CD4-positive, alpha-beta T cell treated with Interferon gamma for 1 hour (primary cell): ENCODE results near the gene ARHGAP24.
"Not testable (repeated sequence)": the region's sequence is repeated elsewhere in the genome, so short reads cannot be mapped to it uniquely, and the experiment has no call there.

Experiments used
- DNase-seq: peaks from one replicate; pipeline ENCODE4 v3.0.0-alpha.2; 2020

Gene ARHGAP24

DNA sequence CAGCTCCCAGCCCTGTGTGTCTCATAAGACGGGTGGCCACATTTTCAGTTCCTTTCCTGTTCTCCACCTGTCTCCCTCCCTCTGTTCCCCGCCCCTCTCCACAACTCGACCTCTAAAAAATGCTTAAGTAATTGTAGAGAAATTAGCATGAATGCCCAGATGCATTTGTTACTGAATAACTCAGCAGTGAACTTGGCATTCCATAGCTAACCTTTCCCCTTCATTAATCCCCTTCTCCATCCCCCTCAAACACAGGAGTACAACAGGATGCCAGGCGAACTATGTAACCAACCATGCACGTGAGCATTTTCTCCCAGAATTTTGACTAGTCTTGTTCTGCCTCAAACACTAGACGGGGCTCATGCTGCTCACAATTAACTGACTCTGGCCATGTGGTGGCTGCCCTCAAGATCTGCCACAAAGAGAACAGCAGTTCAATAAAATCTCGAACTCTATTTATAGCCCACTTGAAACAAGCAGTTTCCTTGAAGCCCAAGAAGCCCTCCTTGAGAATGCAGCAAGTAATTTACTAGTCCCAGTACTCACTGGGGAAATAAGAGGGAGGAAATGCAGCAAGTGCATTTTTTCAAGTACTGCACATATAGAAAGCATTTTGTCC is 351.2 kb downstream of the ARHGAP24 start:
- no peak for DNase-seq

DNA sequence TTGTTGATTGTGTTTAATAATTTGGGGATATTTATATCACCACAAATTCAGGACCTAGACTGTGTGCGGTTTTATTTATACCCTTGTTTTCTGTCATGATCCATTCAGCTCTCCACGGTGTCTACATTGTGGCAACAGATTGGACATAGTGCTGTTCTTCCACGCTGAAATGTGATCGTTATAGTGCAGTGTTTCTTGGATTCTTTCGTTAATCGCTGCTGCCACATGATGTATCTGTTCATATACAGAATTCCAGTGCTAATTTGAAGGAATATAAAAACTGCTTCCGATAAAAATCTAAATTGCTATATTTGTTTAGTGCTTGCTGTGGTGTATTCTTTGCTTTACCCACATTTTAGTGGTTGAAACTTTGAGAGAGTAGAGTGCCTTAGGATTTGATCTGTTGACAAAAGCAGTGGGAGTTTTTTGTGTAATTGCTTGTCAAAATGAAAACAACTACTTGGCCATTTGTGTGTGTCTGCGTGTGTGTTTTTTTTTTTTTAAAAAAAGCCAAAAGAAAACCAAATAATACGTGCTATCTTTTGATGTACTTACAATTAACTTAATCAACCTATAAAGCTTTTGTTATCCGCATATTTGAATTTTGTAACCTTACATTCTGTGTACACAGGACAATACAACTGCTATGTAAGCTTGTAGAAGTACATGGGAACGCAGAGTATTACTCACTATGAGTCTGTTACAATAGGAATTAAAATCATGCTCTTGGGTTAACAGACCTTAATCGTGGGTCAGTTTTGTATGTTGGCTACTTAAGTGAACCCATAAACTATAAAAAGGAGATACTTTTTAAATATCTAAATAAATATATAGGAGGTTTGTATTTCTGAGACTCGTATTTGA is 353.3 kb downstream of the ARHGAP24 start:
- no peak for DNase-seq

DNA sequence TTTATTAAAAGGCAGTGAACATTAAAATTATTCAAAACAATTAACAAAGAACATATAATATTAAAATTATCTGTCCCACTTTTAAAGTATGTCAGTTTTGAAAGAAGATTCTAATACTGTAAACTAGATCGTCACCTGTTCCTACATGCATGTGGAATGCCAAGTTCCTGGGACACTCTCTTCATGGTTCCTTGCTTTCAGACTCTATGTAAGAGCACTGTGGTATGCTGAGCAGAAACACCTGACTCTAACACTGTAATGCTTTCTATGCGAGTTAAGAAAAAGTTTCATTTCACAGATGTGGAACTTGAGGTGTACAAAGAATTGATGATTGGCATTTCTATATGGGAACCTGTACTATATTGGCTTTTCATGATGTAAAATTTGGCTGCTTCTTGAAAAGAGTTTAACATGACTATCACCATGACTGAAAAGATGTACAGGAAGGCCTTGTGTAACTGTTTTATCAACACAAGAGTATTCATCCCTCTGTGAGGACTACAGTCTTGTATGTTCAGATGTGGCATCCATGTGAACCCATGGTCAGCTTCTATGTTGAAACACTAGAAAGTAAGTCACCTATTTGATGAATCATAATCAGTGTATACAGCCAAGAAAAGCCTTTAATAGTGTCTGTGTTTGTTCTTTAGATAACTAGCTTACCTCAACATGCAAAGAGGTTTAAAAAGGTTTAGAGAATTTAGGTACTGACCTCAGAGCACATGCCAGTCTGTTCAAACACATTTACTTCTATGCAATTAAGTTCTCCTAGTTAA is 354.5 kb downstream of the ARHGAP24 start:
- DNase-seq, result no peak

DNA sequence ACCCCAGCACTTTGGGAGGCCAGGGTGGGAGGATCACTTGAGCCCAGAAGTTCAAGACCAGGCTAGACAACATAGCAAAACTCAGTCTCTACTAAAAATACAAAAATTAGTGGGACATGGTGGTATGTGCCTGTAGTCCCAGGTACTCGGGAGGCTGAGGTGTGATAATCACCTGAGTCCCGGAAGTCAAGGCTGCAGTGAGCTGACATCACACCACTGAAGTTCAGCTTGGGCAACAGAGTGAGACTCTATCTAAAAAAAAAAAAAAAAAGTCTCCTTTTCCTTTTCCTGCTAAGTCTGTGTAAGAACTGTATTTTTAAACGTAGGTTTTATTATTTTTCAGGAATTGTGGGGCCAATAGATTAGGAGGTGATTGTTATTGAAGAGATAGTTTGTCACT is 356.7 kb downstream of the ARHGAP24 start:
- no peak for DNase-seq

DNA sequence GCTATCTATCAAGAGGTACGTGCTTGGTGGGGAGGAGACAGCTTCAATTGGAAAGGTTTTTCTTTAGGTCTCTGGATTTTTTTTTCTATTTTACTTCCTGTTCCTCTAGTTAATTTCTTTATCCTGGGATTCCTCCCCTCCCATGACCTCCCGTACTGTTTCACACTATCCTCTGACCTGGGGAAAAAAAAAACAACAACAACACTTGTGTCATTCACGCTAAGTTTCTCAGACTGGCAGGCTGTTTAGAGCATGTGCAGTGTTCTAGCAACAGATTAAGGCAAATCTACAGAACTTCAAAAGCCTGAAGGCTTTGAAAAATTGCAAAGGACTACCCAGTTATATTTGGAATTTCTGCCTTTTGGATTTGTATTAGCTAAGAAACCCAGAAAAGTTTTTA is 358.4 kb downstream of the ARHGAP24 start:
- no peak for DNase-seq

DNA sequence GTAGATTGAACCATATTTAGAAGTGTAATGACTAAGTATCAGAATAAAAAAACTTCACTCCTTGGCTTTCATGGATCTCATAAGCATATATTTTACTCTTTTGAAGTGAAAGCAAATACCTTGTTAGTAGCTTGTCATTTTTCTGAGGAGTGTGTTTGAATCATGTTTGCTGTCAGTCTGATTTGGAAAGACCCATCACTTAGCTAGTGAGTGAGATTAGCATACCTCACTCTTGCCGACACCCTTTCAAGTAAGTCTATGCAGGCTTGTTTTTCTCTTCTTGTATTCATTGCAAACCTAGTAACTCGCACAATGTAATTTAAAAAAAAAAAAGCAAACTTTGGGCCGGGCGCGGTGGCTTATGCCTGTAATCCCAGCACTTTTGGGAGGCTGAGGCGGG is 360.0 kb downstream of the ARHGAP24 start:
- DNase-seq, result no peak

DNA sequence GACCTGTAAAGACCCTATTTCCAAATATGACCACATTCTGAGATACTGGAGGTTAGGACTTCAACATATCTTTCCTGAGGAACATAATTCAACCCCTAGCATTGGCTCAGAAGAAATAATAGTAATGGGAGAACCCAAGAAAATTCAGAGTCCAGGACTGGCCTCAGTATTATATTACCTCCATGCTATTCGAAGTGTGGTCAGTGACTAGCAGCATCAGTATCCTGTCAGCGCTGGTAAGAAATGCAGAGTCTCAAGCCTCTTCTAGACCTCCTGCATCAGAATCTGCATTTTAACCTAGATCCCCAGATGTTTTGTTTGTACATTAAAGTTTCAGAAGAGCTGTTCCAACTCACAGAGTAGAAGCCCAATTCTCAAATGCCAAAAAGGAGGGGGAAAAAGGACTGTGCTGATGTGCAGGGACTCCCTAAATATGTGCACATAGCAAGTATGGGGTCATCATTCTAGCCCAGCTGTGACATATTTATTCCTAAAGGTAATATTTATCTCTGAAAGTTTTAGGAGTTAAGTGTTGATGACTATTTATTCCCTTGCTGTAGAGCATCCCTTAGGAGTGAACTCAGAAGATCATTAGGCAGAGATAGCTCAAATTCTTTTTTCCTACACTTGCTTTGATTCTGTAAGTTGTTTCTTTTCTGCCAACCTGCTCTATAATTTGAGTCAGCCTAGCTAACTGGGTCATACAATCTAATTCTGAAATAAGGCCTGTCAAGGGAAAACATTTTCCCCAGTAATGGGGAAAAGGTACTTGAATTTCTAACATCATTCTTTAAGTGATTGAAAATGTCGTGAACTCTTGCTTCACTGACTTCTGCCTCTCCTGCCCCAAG is 361.9 kb downstream of the ARHGAP24 start:
- no peak for DNase-seq

DNA sequence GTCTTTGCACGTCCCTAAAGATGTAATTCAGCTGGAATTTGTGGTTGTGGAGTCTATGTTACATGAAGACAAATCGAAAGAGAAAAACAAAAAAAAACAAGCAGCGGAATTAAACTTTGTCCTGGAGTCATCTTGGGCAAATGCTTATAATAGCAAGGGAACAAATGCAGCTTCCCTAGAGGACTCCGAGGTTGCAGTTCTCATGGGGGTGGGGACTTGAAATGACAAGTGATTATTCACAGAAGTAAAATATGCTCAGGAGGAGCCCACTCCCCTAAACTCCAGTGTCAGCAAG is 362.4 kb downstream of the ARHGAP24 start:
- no peak for DNase-seq

DNA sequence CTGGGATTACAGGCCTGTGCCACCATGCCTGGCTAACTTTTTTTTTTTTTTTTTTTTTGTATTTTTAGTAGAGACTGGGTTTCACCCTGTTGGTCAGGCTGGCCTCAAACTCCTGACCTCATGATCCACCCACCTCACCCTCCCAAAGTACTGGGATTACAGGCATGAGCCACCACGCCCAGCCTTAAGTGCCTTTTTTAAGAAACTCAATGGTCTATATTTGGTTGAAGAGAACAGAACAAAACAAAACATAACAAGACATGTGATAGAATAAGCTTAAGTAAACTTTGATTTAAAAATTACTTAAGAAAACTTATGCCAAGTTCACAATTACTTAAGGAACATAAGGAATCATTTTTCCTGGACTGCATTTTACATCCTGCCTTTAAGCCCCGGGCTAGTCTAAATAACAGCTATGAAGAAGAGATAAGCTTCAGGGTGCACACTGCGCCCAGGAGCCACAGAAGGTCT is 365.1 kb downstream of the ARHGAP24 start:
- not testable (repeated sequence) for DNase-seq

DNA sequence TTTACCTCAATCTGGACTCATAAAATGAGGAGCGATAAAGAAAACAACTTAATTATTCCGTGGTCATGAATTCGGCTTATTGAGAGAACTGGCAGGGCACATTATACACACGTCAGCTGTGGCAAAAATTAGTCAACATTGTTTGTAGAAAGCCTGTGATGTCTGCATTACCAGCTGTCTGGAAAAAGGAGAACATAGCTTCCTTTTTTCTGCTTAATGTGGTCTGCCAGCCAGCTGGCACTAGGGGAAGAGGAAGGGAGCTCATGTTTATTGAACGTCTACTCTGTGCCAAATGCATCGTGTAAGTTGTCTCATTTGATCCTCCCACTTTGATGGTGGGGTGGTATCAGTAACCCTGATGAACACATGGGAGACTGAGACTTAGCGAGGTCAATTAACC is 367.6 kb downstream of the ARHGAP24 start:
- peak; percentile 33 for DNase-seq

DNA sequence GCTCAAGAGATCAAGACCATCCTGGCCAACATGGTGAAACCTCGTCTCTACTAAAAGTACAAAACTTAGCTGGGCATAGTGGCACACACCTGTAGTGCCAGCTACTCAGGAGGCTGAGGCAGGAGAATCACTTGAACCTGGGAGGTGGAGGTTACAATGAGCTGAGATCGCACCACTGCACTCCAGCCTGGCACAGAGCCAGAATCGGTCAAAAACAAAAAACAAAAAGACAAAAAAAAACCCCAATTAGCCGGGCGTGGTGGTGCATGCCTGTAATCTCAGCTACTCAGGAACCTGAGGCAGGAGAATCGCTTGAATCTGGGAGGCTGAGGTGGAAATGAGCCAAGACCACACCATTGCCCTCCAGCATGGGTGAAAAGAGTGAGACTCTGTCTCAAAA is 378.8 kb downstream of the ARHGAP24 start:
- not testable (repeated sequence) for DNase-seq

DNA sequence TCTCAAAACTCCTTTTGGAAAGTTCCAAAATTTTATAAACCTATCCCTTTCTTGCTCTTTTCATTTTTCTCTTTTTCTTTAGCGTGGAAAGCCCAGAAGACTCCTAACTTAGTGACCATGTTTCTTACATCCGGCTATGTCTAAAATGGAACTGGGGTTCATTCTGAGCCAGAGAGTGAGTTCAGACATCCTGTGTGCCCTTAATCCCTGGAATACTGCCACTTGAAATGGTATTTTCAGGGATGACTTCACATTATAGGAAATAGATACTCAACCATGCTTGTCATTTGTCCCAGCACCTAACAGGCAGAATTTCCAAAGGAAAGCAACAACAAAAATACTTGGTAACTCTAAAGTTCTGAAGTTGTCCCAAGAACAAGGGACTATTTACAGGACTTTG is 379.6 kb downstream of the ARHGAP24 start:
- no peak for DNase-seq

DNA sequence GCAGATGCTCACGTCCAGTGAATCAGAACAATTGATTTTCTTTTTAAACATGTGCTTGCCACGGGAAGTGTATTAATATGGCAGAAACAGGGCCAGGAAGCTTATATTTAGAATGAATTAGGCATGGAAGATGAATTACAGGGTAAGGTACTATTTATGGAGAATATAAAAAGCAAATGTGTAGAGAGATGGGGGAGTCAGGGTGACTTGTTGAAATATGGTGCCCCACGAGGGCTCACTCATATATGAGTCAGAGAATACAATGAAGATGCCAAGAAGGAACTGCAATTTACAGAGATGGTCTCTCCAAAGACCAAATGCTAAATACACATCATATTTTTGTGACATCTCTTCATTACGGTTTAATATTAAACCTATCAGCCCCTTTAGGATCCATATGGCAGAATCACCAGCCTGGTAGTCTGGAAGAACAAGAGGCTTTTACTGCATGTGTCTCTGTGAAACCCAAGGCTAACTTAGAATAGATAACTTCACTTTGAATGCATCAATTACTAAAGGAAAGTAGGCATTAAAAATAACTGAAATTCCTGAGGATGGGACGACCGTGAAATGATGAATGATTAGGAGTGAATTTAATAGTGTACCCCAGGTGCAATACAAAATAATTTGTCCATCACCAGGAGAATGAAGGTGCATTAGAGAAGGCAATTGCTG is 385.3 kb downstream of the ARHGAP24 start:
- DNase-seq, result no peak

DNA sequence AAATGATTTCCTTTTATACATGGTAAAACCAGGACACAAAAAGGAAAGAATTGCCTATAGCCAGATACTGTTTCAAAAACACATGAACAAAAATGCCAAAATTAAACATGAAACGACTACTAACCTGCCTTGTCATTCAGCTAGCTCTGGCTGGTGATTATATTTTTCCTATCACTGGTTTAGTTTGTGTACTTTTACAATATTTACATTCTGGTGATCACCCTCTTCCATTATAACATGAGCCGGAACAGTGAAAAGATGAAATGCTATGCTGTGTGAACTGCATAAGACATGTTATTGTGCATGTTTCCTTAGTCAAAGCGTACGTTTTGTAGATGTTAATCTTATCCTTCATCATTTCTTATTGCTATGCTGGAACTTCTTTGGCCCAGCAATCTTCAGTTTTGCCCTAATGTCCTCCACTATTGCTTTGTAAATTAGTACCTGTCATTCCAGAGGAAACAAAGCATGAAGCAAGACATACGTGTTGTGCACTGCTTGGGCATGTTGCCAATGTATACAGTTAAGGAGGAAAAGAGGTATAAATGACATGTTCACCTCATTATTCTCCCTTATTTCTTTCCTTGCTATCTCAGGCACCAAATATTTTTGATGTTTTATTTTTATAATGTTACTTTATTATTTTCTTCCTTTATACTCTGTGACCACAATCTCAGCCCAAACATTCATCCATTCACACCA is 386.3 kb downstream of the ARHGAP24 start:
- no peak for DNase-seq

DNA sequence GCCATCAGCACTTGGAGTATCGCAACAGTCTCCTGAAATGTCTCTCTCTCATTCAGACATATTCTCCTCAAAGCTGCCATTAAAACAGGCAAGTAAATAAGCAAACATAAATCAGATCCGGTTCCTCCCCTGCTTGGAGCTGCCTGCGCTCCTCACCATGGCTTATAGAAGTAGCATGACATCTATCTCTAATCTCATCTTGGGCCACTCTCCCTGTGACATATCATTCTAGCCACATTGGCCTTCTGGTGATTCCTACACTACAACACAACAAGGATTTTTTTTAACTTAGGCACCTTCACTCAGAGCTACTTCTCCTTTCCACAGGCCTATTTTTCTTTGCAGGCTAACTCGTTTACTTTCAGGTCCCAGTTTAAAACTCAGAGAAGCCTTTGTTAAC is 387.9 kb downstream of the ARHGAP24 start:
- no peak for DNase-seq

DNA sequence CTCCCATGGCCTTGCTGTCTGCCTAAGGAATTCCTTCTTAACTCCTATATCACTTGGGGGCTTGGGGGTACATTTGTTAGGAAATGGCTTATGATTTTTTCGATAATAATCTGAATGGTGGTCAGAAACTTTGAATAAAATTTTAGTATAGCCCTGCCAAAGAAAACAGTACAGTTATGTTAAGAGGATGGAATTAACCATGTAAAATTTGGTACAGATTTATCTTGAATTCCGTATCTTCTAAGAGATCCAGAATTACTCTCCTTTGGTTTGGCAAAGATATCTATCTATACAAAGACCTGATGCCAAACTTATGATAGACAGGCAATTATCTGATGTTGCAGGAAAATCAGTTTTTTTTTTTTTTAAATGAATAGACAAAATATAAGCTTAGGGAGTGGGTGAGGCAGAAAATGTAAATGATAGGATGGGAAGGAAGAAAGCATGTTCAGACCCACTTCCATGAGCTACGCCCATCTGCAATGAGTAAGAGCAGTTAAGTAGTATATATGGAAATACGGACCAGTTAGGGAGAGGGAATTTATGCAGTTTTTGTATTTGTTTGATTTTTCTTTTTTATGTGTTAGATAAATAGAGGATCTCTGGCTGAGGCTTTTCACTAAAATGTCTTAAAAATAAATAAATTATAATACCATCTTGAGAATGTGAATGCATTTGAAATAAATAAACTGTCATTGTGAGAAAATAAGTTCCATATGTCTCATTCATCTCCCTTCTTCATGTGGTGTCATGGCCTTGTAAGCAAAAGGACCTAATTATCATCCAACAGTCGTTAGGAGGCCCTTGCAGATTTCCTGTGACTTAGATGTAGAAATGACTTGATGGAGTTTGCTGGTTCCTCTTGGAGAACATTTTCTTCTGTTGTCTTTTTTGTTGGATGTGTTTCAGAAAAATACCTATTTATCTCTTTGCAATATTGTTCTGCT is 389.6 kb downstream of the ARHGAP24 start:
- DNase-seq, result no peak

DNA sequence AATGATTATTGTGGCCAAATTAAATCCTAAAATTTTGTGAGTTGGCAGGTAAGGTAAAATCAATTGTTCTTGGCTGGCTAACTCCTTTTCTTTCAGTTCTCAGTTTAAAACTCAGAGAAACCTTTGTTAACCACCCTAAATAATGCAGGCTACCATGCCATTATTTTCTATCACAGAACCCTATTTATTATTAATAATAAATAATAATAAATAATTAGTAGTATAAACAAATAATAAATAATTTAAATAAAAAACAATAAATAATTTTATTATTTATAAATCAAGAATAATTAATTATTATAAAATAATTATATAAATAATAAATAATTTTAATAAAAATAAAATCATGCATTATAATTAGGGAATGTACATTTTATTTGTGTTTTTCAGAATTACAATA is 390.3 kb downstream of the ARHGAP24 start:
- DNase-seq, result no peak

DNA sequence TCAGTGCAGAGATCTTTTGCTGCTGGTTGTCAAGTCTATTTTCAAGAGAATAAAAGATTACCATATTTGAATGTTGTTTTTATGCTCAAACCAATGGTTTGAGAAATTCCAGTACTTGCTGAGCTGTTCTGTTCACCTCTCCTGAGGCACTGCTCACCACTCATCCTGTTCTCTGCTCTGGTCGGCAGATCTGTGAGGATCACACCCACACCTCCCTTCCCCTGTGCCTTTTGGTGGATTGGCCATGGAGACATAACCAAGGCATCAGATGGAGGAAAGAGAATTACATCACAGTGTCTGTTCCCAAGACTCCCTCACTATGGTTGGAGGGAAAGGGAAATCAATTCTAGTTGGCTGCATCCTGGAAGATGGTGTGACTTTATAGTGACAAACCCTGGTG is 391.6 kb downstream of the ARHGAP24 start:
- DNase-seq, result no peak

DNA sequence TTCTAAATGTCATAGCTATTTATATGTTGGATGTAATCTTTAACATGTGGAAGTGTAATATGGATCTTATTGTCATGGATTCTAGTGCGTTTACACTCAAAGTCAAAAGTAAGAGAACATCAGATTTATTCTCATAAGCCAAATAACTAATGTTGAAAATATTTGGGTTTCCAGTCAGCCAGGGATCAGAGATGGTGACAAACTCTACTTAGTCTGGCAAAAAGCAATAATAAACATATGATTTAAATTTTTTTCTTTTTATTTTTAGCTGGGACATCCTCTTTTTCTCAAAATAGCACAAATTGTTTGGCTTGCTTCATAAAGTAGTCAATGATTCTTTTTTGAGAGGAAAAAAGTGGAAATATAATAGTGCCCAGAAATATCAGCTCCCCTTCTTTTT is 392.3 kb downstream of the ARHGAP24 start:
- no peak for DNase-seq

DNA sequence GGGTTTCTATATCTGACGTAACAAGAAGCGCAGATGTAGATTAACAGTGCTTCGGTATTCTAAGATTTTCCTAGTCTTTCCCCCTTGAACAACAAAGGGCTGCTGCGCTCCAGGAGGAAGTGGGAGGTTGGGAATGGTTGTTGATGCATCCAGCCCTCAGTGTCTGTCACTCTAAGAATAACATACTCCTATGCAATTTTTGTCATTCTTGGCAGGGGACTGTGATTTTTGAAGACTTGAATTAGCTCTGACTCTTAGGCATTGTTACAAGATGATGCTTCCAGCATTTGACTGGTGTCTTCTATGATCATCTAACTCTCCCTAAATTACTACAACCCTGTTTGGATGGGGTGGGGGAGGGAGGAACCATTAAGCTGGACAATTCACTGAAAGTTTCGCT is 394.2 kb downstream of the ARHGAP24 start:
- DNase-seq, result no peak
